HepG2 (cell line): ENCODE data around the gene KAZN. TPM values are rescaled to one million over a fixed set of nuclear protein-coding genes. Genes with fewer than 3 reads are reported as not detected.

ENCODE experiments used
- ATAD3A ChIP-seq: sonication (generic); formaldehyde crosslinking; IDR thresholded peaks from 2 replicates; pipeline ENCODE4 v1.4.0; 2020; ENCODE audit warnings: missing genetic modification reagents
- FOXC1 ChIP-seq: sonication (generic); formaldehyde crosslinking; IDR thresholded peaks from 2 replicates; pipeline ENCODE4 v1.8.0; 2022; ENCODE audit warnings: mild to moderate bottlenecking, missing genetic modification reagents, borderline replicate concordance
- HOXD1 ChIP-seq: sonication (generic); formaldehyde crosslinking; IDR thresholded peaks from 2 replicates; pipeline ENCODE4 v1.5.0; 2020; ENCODE audit warnings: missing genetic modification reagents
- MTF1 ChIP-seq: sonication (generic); formaldehyde crosslinking; IDR thresholded peaks from 2 replicates; pipeline ENCODE4 v1.5.0; 2020; ENCODE audit warnings: missing genetic modification reagents
- NFIC ChIP-seq: IDR thresholded peaks from 2 replicates; pipeline ENCODE4 v1.6.1; 2012; ENCODE audit warnings: mild to moderate bottlenecking, low read length, inconsistent platforms
- POLR2AphosphoS2 ChIP-seq: IDR thresholded peaks from 2 replicates; pipeline ENCODE4 v1.6.1; 2011; ENCODE audit warnings: low read depth, low read length, improper control_type of control experiment
- TARDBP ChIP-seq: sonication (generic); formaldehyde crosslinking; IDR thresholded peaks from 2 replicates; pipeline ENCODE4 v1.8.0; 2022; ENCODE audit warnings: mild to moderate bottlenecking, missing genetic modification reagents
- TBX2 ChIP-seq: sonication (generic); formaldehyde crosslinking; IDR thresholded peaks from 2 replicates; pipeline ENCODE4 v1.5.0; 2020; ENCODE audit warnings: missing genetic modification reagents, mild to moderate bottlenecking, borderline replicate concordance
- THYN1 ChIP-seq: sonication (generic); formaldehyde crosslinking; IDR thresholded peaks from 2 replicates; pipeline ENCODE4 v1.8.1; 2023; ENCODE audit warnings: low read depth, mild to moderate bottlenecking, moderate library complexity, missing genetic modification reagents, borderline replicate concordance
- ZNF101 ChIP-seq: sonication (generic); formaldehyde crosslinking; IDR thresholded peaks from 2 replicates; pipeline ENCODE4 v1.4.0; 2020; ENCODE audit warnings: mild to moderate bottlenecking, low read depth, missing genetic modification reagents, borderline replicate concordance
- ZSCAN22 ChIP-seq: sonication (generic); formaldehyde crosslinking; IDR thresholded peaks from 2 replicates; pipeline ENCODE4 v1.4.0; 2020; ENCODE audit warnings: mild to moderate bottlenecking, missing genetic modification reagents
- polyA plus RNA-seq, 8 experiments: library from polyadenylated mRNA; depleted of rRNA in 3 of 8; stranded (reverse) in 7 of 8; unstranded in 1 of 8; fragments of >200 nt; fragmentation: Illumina TruSeq in 4 of 8; extraction: Trizol in 4 of 8; gene quantifications; 2 replicates each; pipeline versions ENCODE4 v1.2.1 to v1.2.3, GENCODE V29; 2011 to 2016; ENCODE audit warnings: low read depth in 4 of 8, missing spikeins in 1 of 8, mixed read lengths in 1 of 8; ENCODE audit not compliant: insufficient read depth in 1 of 8
- total RNA-seq, 5 experiments: library from RNA; depleted of rRNA; stranded (reverse); fragments of >200 nt; fragmentation: Illumina TruSeq; extraction: Trizol; gene quantifications; 2 replicates each; pipeline ENCODE4 v1.2.3, GENCODE V29; 2016; ENCODE audit warnings: low read depth in 1 of 5
- TF ChIP-seq, protein P1 (sequence below): sonication (generic); formaldehyde crosslinking; IDR thresholded peaks from 2 replicates; pipeline ENCODE4 v1.4.0; 2020; ENCODE audit warnings: missing genetic modification reagents, borderline replicate concordance
- TF ChIP-seq, protein P2 (sequence below): sonication (generic); formaldehyde crosslinking; IDR thresholded peaks from 2 replicates; pipeline ENCODE4 v1.5.0; 2020; ENCODE audit warnings: mild to moderate bottlenecking, missing genetic modification reagents, borderline replicate concordance
- TF ChIP-seq, protein P3 (sequence below): sonication (generic); formaldehyde crosslinking; conservative IDR thresholded peaks from 2 replicates; pipeline ENCODE4 v1.8.0; 2022; ENCODE audit warnings: mild to moderate bottlenecking, moderate library complexity, missing genetic modification reagents
- TF ChIP-seq, protein P4 (sequence below): sonication (generic); formaldehyde crosslinking; IDR thresholded peaks from 2 replicates; pipeline ENCODE4 v1.4.0; 2020; ENCODE audit warnings: missing genetic modification reagents, low read depth, mild to moderate bottlenecking, borderline replicate concordance
- TF ChIP-seq, protein P5 (sequence below): sonication (generic); formaldehyde crosslinking; IDR thresholded peaks from 2 replicates; pipeline ENCODE4 v1.9.0; 2021; ENCODE audit warnings: missing genetic modification reagents, borderline replicate concordance

The KAZN gene
- total and polyA plus RNA-seq, 2 of the 13 experiments (the other 11 are each of a cell fraction or from before 2014, with no cell fraction given), result 10.4 to 13.5 TPM

DNA sequence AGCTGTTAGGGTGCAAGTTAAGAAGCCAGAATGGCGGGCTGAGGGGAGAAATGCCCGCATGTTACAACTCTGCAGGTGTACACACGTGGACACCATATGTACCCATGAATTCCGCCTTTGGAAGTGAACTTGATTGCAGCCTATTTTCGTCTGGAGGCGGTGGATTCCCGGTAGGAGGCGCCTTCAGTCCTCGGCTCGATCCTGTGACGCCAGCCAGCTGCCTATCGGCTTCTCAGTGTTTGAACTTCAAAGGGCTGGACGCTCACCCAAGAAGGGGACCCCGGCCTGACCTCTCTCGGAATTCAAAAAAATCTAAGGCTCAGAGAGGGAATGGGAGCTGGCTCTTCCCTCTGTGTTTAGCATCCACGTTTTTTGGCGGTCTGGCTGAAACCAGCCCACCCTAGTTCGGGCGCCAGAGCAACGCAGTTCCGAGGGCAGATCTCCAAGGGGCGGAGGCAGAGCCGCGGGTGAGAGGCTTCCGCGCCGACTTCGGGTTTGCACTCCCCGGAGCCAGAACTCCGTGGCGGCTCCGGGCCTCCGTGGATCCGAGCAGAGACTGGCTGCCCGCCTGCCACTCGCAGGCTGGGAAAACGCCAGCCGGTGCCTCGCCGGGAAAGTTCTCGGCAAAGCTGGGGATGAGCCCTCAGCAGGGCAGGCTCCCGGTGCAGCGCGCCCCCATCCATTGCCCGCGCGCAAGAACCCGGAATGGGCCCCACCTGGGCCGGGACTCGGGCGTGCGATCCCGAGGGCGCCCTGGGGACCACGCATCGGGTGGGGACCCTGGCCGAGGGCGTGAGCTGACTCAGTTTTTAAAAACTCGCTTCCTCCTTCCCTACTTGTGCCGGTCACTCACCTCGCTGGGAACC is 554.1 kb downstream of the KAZN start (continued):
- TF ChIP-seq TARDBP, result no peak
- TF ChIP-seq FOXC1 (CRISPR knock-in tag), result no peak
- TF ChIP-seq ZNF101 (CRISPR knock-in tag), result no peak
- TF ChIP-seq, protein P1, sequence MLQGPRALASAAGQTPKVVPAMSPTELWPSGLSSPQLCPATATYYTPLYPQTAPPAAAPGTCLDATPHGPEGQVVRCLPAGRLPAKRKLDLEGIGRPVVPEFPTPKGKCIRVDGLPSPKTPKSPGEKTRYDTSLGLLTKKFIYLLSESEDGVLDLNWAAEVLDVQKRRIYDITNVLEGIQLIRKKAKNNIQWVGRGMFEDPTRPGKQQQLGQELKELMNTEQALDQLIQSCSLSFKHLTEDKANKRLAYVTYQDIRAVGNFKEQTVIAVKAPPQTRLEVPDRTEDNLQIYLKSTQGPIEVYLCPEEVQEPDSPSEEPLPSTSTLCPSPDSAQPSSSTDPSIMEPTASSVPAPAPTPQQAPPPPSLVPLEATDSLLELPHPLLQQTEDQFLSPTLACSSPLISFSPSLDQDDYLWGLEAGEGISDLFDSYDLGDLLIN (CRISPR knock-in tag), result peak; percentile 17; the same call in 1 of the 2 replicates
- no peak for TF ChIP-seq NFIC
- no peak for TF ChIP-seq ATAD3A (CRISPR knock-in tag)
- TF ChIP-seq MTF1 (CRISPR knock-in tag), result no peak
- TF ChIP-seq, protein P2, sequence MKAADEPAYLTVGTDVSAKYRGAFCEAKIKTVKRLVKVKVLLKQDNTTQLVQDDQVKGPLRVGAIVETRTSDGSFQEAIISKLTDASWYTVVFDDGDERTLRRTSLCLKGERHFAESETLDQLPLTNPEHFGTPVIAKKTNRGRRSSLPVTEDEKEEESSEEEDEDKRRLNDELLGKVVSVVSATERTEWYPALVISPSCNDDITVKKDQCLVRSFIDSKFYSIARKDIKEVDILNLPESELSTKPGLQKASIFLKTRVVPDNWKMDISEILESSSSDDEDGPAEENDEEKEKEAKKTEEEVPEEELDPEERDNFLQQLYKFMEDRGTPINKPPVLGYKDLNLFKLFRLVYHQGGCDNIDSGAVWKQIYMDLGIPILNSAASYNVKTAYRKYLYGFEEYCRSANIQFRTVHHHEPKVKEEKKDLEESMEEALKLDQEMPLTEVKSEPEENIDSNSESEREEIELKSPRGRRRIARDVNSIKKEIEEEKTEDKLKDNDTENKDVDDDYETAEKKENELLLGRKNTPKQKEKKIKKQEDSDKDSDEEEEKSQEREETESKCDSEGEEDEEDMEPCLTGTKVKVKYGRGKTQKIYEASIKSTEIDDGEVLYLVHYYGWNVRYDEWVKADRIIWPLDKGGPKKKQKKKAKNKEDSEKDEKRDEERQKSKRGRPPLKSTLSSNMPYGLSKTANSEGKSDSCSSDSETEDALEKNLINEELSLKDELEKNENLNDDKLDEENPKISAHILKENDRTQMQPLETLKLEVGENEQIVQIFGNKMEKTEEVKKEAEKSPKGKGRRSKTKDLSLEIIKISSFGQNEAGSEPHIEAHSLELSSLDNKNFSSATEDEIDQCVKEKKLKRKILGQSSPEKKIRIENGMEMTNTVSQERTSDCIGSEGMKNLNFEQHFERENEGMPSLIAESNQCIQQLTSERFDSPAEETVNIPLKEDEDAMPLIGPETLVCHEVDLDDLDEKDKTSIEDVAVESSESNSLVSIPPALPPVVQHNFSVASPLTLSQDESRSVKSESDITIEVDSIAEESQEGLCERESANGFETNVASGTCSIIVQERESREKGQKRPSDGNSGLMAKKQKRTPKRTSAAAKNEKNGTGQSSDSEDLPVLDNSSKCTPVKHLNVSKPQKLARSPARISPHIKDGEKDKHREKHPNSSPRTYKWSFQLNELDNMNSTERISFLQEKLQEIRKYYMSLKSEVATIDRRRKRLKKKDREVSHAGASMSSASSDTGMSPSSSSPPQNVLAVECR, result no peak
- TF ChIP-seq, protein P3, sequence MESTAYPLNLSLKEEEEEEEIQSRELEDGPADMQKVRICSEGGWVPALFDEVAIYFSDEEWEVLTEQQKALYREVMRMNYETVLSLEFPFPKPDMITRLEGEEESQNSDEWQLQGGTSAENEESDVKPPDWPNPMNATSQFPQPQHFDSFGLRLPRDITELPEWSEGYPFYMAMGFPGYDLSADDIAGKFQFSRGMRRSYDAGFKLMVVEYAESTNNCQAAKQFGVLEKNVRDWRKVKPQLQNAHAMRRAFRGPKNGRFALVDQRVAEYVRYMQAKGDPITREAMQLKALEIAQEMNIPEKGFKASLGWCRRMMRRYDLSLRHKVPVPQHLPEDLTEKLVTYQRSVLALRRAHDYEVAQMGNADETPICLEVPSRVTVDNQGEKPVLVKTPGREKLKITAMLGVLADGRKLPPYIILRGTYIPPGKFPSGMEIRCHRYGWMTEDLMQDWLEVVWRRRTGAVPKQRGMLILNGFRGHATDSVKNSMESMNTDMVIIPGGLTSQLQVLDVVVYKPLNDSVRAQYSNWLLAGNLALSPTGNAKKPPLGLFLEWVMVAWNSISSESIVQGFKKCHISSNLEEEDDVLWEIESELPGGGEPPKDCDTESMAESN (CRISPR knock-in tag), result no peak
- TF ChIP-seq, protein P4, sequence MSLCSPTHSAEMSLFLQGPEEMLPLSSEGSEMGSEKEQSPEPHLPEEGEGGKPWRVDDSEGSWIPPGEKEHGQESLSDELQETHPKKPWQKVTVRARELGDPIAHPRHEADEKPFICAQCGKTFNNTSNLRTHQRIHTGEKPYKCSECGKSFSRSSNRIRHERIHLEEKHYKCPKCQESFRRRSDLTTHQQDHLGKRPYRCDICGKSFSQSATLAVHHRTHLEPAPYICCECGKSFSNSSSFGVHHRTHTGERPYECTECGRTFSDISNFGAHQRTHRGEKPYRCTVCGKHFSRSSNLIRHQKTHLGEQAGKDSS (CRISPR knock-in tag), result no peak
- TF ChIP-seq TBX2, result peak; percentile 55; the same call in 1 of the 2 replicates
- TF ChIP-seq POLR2AphosphoS2, result no peak
- no peak for TF ChIP-seq HOXD1 (CRISPR knock-in tag)
- no peak for TF ChIP-seq ZSCAN22 (CRISPR knock-in tag)
- no peak for TF ChIP-seq THYN1 (CRISPR knock-in tag)
- TF ChIP-seq, protein P5, sequence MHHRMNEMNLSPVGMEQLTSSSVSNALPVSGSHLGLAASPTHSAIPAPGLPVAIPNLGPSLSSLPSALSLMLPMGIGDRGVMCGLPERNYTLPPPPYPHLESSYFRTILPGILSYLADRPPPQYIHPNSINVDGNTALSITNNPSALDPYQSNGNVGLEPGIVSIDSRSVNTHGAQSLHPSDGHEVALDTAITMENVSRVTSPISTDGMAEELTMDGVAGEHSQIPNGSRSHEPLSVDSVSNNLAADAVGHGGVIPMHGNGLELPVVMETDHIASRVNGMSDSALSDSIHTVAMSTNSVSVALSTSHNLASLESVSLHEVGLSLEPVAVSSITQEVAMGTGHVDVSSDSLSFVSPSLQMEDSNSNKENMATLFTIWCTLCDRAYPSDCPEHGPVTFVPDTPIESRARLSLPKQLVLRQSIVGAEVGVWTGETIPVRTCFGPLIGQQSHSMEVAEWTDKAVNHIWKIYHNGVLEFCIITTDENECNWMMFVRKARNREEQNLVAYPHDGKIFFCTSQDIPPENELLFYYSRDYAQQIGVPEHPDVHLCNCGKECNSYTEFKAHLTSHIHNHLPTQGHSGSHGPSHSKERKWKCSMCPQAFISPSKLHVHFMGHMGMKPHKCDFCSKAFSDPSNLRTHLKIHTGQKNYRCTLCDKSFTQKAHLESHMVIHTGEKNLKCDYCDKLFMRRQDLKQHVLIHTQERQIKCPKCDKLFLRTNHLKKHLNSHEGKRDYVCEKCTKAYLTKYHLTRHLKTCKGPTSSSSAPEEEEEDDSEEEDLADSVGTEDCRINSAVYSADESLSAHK (CRISPR knock-in tag), result no peak
